ENCODE measurements around the gene MLLT1. TPM values are rescaled to one million over a fixed set of nuclear protein-coding genes. Genes with fewer than 3 reads are reported as not detected.

The MLLT1 gene
- total RNA-seq, 1 donor from 2014 or later, result 68.3 TPM

Other genes with a start within 250 kb of the MLLT1 start
- gene RFX2, start 169.5 kb downstream of the MLLT1 start, total RNA-seq, result 30.3 TPM
- not detected for gene ACSBG2, start 144.3 kb downstream of the MLLT1 start, total RNA-seq
- not detected for gene ACER1, start 53.6 kb upstream of the MLLT1 start, total RNA-seq
- 54.7 TPM for gene CLPP, start 81.6 kb upstream of the MLLT1 start, total RNA-seq
- 60.7 TPM for gene ALKBH7, start 92.8 kb upstream of the MLLT1 start, total RNA-seq
- 1.1 TPM for gene PSPN, start 96.0 kb upstream of the MLLT1 start, total RNA-seq
- gene GTF2F1, start 113.2 kb upstream of the MLLT1 start, total RNA-seq, result 52.9 TPM
- gene KHSRP, start 144.8 kb upstream of the MLLT1 start, total RNA-seq, result 200 TPM
- gene SLC25A41, start 153.8 kb upstream of the MLLT1 start, total RNA-seq, result not detected
- 37.0 TPM for gene SLC25A23, start 179.8 kb upstream of the MLLT1 start, total RNA-seq
- 23.6 TPM for gene CRB3, start 184.3 kb upstream of the MLLT1 start, total RNA-seq
- 3.1 TPM for gene DENND1C, start 201.8 kb upstream of the MLLT1 start, total RNA-seq
- 1.2 TPM for gene TUBB4A, start 222.3 kb upstream of the MLLT1 start, total RNA-seq

Data from ureter (tissue), 1 donor.